HepG2 (cell line): Measurements from ENCODE around the gene HSPA1L. TPM values are rescaled to one million over a fixed set of nuclear protein-coding genes. Genes with fewer than 3 reads are reported as not detected.

ENCODE experiments used
- PTBP1 ChIP-seq: fragments of 200-400 bp; formaldehyde crosslinking; IDR thresholded peaks from 2 replicates; pipeline ENCODE4 v1.6.1; 2018; ENCODE audit warnings: low read length, low read depth; ENCODE audit not compliant: poor library complexity, severe bottlenecking
- polyA plus RNA-seq, 8 experiments: library from polyadenylated mRNA; depleted of rRNA in 3 of 8; stranded (reverse) in 7 of 8; unstranded in 1 of 8; fragments of >200 nt; fragmentation: Illumina TruSeq in 4 of 8; extraction: Trizol in 4 of 8; gene quantifications; 2 replicates each; pipeline versions ENCODE4 v1.2.1 to v1.2.3, GENCODE V29; 2011 to 2016; ENCODE audit warnings: low read depth in 4 of 8, missing spikeins in 1 of 8, mixed read lengths in 1 of 8; ENCODE audit not compliant: insufficient read depth in 1 of 8
- small RNA-seq, 3 experiments: library from RNA; depleted of rRNA; stranded (forward); fragments of <200 nt; gene quantifications; one replicate each; pipeline ENCODE3, GENCODE V24; 2012; ENCODE audit warnings: low read depth in 2 of 3, low replicate concordance in 1 of 3; ENCODE audit not compliant: insufficient read length in 3 of 3, insufficient read depth in 2 of 3
- total RNA-seq, 5 experiments: library from RNA; depleted of rRNA; stranded (reverse); fragments of >200 nt; fragmentation: Illumina TruSeq; extraction: Trizol; gene quantifications; 2 replicates each; pipeline ENCODE4 v1.2.3, GENCODE V29; 2016; ENCODE audit warnings: low read depth in 1 of 5
- TF ChIP-seq, protein P1 (sequence below): sonication (generic); formaldehyde crosslinking; conservative IDR thresholded peaks from 2 replicates; pipeline ENCODE4 v1.4.0; 2020; ENCODE audit warnings: missing genetic modification reagents
- TF ChIP-seq, protein P2 (sequence below): sonication (generic); formaldehyde crosslinking; IDR thresholded peaks from 2 replicates; pipeline ENCODE4 v1.4.0; 2020; ENCODE audit warnings: missing genetic modification reagents

The HSPA1L gene
- total and polyA plus RNA-seq, 2 of the 13 experiments (the other 11 are each of a cell fraction or from before 2014, with no cell fraction given): 0.55 to 1.0 TPM

GRCh38 chr6:31760790-31761189 lies 54.3 kb downstream of the HSPA1L start (continued):
- TF ChIP-seq, protein P1, sequence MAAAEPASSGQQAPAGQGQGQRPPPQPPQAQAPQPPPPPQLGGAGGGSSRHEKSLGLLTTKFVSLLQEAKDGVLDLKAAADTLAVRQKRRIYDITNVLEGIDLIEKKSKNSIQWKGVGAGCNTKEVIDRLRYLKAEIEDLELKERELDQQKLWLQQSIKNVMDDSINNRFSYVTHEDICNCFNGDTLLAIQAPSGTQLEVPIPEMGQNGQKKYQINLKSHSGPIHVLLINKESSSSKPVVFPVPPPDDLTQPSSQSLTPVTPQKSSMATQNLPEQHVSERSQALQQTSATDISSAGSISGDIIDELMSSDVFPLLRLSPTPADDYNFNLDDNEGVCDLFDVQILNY: no peak
- no peak for TF ChIP-seq PTBP1
- TF ChIP-seq, protein P2, sequence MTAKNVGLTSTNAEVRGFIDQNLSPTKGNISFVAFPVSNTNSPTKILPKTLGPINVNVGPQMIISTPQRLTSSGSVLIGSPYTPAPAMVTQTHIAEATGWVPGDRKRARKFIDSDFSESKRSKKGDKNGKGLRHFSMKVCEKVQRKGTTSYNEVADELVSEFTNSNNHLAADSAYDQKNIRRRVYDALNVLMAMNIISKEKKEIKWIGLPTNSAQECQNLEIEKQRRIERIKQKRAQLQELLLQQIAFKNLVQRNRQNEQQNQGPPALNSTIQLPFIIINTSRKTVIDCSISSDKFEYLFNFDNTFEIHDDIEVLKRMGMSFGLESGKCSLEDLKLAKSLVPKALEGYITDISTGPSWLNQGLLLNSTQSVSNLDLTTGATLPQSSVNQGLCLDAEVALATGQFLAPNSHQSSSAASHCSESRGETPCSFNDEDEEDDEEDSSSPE: no peak

Small RNA genes lying within 50 kb of the gene (small RNA-seq; reads per million reads assigned to genes)
- gene MSH5-SAPCD1 (0 reads per million in 3 experiments), gene RF00019 (0 reads per million in 3 experiments), gene SAPCD1 (0 to 0.10 (median 0) reads per million in 3 experiments), gene SNORD48 (93.8 to 3,236 (median 122) reads per million in 3 experiments), gene SNORD52 (0 reads per million in 3 experiments)

Other genes starting within 250 kb of the HSPA1L start
Only the 30 nearest of the 40 such genes appear.
- 169 and 190 TPM in 2 replicates for gene BAG6, start 162.6 kb downstream of the HSPA1L start, total RNA-seq (2016; rRNA removed; fragmentation: Illumina TruSeq; extraction: Trizol)
- 157 and 184 TPM in 2 replicates for gene BAG6, start 162.6 kb downstream of the HSPA1L start, polyA plus RNA-seq (2011; rRNA removed)
- gene APOM, start 159.4 kb downstream of the HSPA1L start, total RNA-seq (2016; rRNA removed; fragmentation: Illumina TruSeq; extraction: Trizol): 52.9 and 98.2 TPM in 2 replicates
- gene APOM, start 159.4 kb downstream of the HSPA1L start, polyA plus RNA-seq (2011; rRNA removed): 1,140 and 1,216 TPM in 2 replicates
- 15.5 and 18.1 TPM in 2 replicates for gene C6orf47, start 154.5 kb downstream of the HSPA1L start, total RNA-seq (2016; rRNA removed; fragmentation: Illumina TruSeq; extraction: Trizol)
- 1.7 and 2.1 TPM in 2 replicates for gene C6orf47, start 154.5 kb downstream of the HSPA1L start, polyA plus RNA-seq (2011; rRNA removed)
- 22.8 and 25.3 TPM in 2 replicates for gene GPANK1, start 150.3 kb downstream of the HSPA1L start, total RNA-seq (2016; rRNA removed; fragmentation: Illumina TruSeq; extraction: Trizol)
- gene GPANK1, start 150.3 kb downstream of the HSPA1L start, polyA plus RNA-seq (2011; rRNA removed): 14.8 and 15.4 TPM in 2 replicates
- gene CSNK2B, start 149.2 kb downstream of the HSPA1L start, total RNA-seq (2016; rRNA removed; fragmentation: Illumina TruSeq; extraction: Trizol): 296 and 316 TPM in 2 replicates
- gene CSNK2B, start 149.2 kb downstream of the HSPA1L start, polyA plus RNA-seq (2011; rRNA removed): 111 and 116 TPM in 2 replicates
- gene LY6G5B, start 145.3 kb downstream of the HSPA1L start, total RNA-seq (2016; rRNA removed; fragmentation: Illumina TruSeq; extraction: Trizol): 0.73 and 7.8 TPM in 2 replicates
- 14.7 and 15.7 TPM in 2 replicates for gene LY6G5B, start 145.3 kb downstream of the HSPA1L start, polyA plus RNA-seq (2011; rRNA removed)
- 0.33 TPM in 1 of 2 replicates, not detected in the other for gene LY6G5C, start 134.2 kb downstream of the HSPA1L start, total RNA-seq (2016; rRNA removed; fragmentation: Illumina TruSeq; extraction: Trizol)
- 0.50 and 0.55 TPM in 2 replicates for gene LY6G5C, start 134.2 kb downstream of the HSPA1L start, polyA plus RNA-seq (2011; rRNA removed)
- 16.2 and 43.5 TPM in 2 replicates for gene ABHD16A, start 112.0 kb downstream of the HSPA1L start, total RNA-seq (2016; rRNA removed; fragmentation: Illumina TruSeq; extraction: Trizol)
- 45.4 and 49.0 TPM in 2 replicates for gene ABHD16A, start 112.0 kb downstream of the HSPA1L start, polyA plus RNA-seq (2011; rRNA removed)
- gene LY6G6F, start 108.4 kb downstream of the HSPA1L start, total RNA-seq (2016; rRNA removed; fragmentation: Illumina TruSeq; extraction: Trizol): not detected in 2 replicates
- not detected in 2 replicates for gene LY6G6F, start 108.4 kb downstream of the HSPA1L start, polyA plus RNA-seq (2011; rRNA removed)
- gene LY6G6D, start 99.9 kb downstream of the HSPA1L start, total RNA-seq (2016; rRNA removed; fragmentation: Illumina TruSeq; extraction: Trizol): not detected in 2 replicates
- gene LY6G6D, start 99.9 kb downstream of the HSPA1L start, polyA plus RNA-seq (2011; rRNA removed): not detected in 2 replicates
- not detected in 2 replicates for gene LY6G6C, start 93.5 kb downstream of the HSPA1L start, total RNA-seq (2016; rRNA removed; fragmentation: Illumina TruSeq; extraction: Trizol)
- 0.15 and 0.21 TPM in 2 replicates for gene LY6G6C, start 93.5 kb downstream of the HSPA1L start, polyA plus RNA-seq (2011; rRNA removed)
- not detected in 2 replicates for gene MPIG6B, start 91.9 kb downstream of the HSPA1L start, total RNA-seq (2016; rRNA removed; fragmentation: Illumina TruSeq; extraction: Trizol)
- gene MPIG6B, start 91.9 kb downstream of the HSPA1L start, polyA plus RNA-seq (2011; rRNA removed): not detected in 2 replicates
- 14.4 and 16.4 TPM in 2 replicates for gene DDAH2, start 86.0 kb downstream of the HSPA1L start, total RNA-seq (2016; rRNA removed; fragmentation: Illumina TruSeq; extraction: Trizol)
- 21.1 and 21.9 TPM in 2 replicates for gene DDAH2, start 86.0 kb downstream of the HSPA1L start, polyA plus RNA-seq (2011; rRNA removed)
- 445 and 602 TPM in 2 replicates for gene CLIC1, start 78.8 kb downstream of the HSPA1L start, total RNA-seq (2016; rRNA removed; fragmentation: Illumina TruSeq; extraction: Trizol)
- 891 and 997 TPM in 2 replicates for gene CLIC1, start 78.8 kb downstream of the HSPA1L start, polyA plus RNA-seq (2011; rRNA removed)
- gene MSH5, start 75.3 kb downstream of the HSPA1L start, total RNA-seq (2016; rRNA removed; fragmentation: Illumina TruSeq; extraction: Trizol): 2.5 and 10.2 TPM in 2 replicates
- 28.3 and 38.7 TPM in 2 replicates for gene MSH5, start 75.3 kb downstream of the HSPA1L start, polyA plus RNA-seq (2011; rRNA removed)
- 0.56 and 2.5 TPM in 2 replicates for gene SAPCD1, start 52.6 kb downstream of the HSPA1L start, total RNA-seq (2016; rRNA removed; fragmentation: Illumina TruSeq; extraction: Trizol)
- gene SAPCD1, start 52.6 kb downstream of the HSPA1L start, polyA plus RNA-seq (2011; rRNA removed): 3.9 and 5.3 TPM in 2 replicates
- gene VWA7, start 38.0 kb downstream of the HSPA1L start, total RNA-seq (2016; rRNA removed; fragmentation: Illumina TruSeq; extraction: Trizol): 0.79 and 0.86 TPM in 2 replicates
- gene VWA7, start 38.0 kb downstream of the HSPA1L start, polyA plus RNA-seq (2011; rRNA removed): 3.3 and 4.4 TPM in 2 replicates
- gene VARS1, start 19.5 kb downstream of the HSPA1L start, total RNA-seq (2016; rRNA removed; fragmentation: Illumina TruSeq; extraction: Trizol): 56.1 and 59.2 TPM in 2 replicates
- 14.7 and 19.9 TPM in 2 replicates for gene VARS1, start 19.5 kb downstream of the HSPA1L start, polyA plus RNA-seq (2011; rRNA removed)
- 90.5 and 93.7 TPM in 2 replicates for gene LSM2, start 8.3 kb downstream of the HSPA1L start, total RNA-seq (2016; rRNA removed; fragmentation: Illumina TruSeq; extraction: Trizol)
- gene LSM2, start 8.3 kb downstream of the HSPA1L start, polyA plus RNA-seq (2011; rRNA removed): 64.7 and 69.4 TPM in 2 replicates
- 83.5 and 85.0 TPM in 2 replicates for gene HSPA1A, start 260 bp upstream of the HSPA1L start, total RNA-seq (2016; rRNA removed; fragmentation: Illumina TruSeq; extraction: Trizol)
- 44.5 and 80.9 TPM in 2 replicates for gene HSPA1A, start 260 bp upstream of the HSPA1L start, polyA plus RNA-seq (2011; rRNA removed)
- 186 and 189 TPM in 2 replicates for gene HSPA1B, start 12.5 kb upstream of the HSPA1L start, total RNA-seq (2016; rRNA removed; fragmentation: Illumina TruSeq; extraction: Trizol)
- gene HSPA1B, start 12.5 kb upstream of the HSPA1L start, polyA plus RNA-seq (2011; rRNA removed): 26.0 and 57.2 TPM in 2 replicates
- gene NEU1, start 47.5 kb upstream of the HSPA1L start, total RNA-seq (2016; rRNA removed; fragmentation: Illumina TruSeq; extraction: Trizol): 139 and 297 TPM in 2 replicates
- gene NEU1, start 47.5 kb upstream of the HSPA1L start, polyA plus RNA-seq (2011; rRNA removed): 202 and 215 TPM in 2 replicates
- 5.6 and 5.9 TPM in 2 replicates for gene SLC44A4, start 63.7 kb upstream of the HSPA1L start, total RNA-seq (2016; rRNA removed; fragmentation: Illumina TruSeq; extraction: Trizol)
- 3.5 and 3.6 TPM in 2 replicates for gene SLC44A4, start 63.7 kb upstream of the HSPA1L start, polyA plus RNA-seq (2011; rRNA removed)
- gene EHMT2, start 82.4 kb upstream of the HSPA1L start, total RNA-seq (2016; rRNA removed; fragmentation: Illumina TruSeq; extraction: Trizol): 43.5 and 69.2 TPM in 2 replicates
- 51.2 and 55.2 TPM in 2 replicates for gene EHMT2, start 82.4 kb upstream of the HSPA1L start, polyA plus RNA-seq (2011; rRNA removed)
- gene ZBTB12, start 86.8 kb upstream of the HSPA1L start, total RNA-seq (2016; rRNA removed; fragmentation: Illumina TruSeq; extraction: Trizol): 6.0 and 6.8 TPM in 2 replicates
- gene ZBTB12, start 86.8 kb upstream of the HSPA1L start, polyA plus RNA-seq (2011; rRNA removed): 4.8 and 7.3 TPM in 2 replicates
- 70.9 and 165 TPM in 2 replicates for gene C2, start 112.4 kb upstream of the HSPA1L start, total RNA-seq (2016; rRNA removed; fragmentation: Illumina TruSeq; extraction: Trizol)
- gene C2, start 112.4 kb upstream of the HSPA1L start, polyA plus RNA-seq (2011; rRNA removed): 307 and 450 TPM in 2 replicates
- 71.1 and 171 TPM in 2 replicates for gene CFB, start 130.8 kb upstream of the HSPA1L start, total RNA-seq (2016; rRNA removed; fragmentation: Illumina TruSeq; extraction: Trizol)
- 513 and 772 TPM in 2 replicates for gene CFB, start 130.8 kb upstream of the HSPA1L start, polyA plus RNA-seq (2011; rRNA removed)
- 69.8 and 80.4 TPM in 2 replicates for gene NELFE, start 143.7 kb upstream of the HSPA1L start, total RNA-seq (2016; rRNA removed; fragmentation: Illumina TruSeq; extraction: Trizol)
- 51.3 and 57.3 TPM in 2 replicates for gene NELFE, start 143.7 kb upstream of the HSPA1L start, polyA plus RNA-seq (2011; rRNA removed)
- 59.7 and 67.1 TPM in 2 replicates for gene SKIC2, start 143.9 kb upstream of the HSPA1L start, total RNA-seq (2016; rRNA removed; fragmentation: Illumina TruSeq; extraction: Trizol)
- gene SKIC2, start 143.9 kb upstream of the HSPA1L start, polyA plus RNA-seq (2011; rRNA removed): 68.4 and 76.1 TPM in 2 replicates
- 10.8 and 18.6 TPM in 2 replicates for gene DXO, start 156.9 kb upstream of the HSPA1L start, total RNA-seq (2016; rRNA removed; fragmentation: Illumina TruSeq; extraction: Trizol)
- 26.2 and 28.9 TPM in 2 replicates for gene DXO, start 156.9 kb upstream of the HSPA1L start, polyA plus RNA-seq (2011; rRNA removed)